GM23338 (cell line): Measurements from ENCODE around the gene LRP1B. TPM values are rescaled to one million over a fixed set of nuclear protein-coding genes. Genes with fewer than 3 reads are reported as not detected.

Experiments
- ATAC-seq: fragments of 200-7000 bp; cut with Tn5 transposase; 3 replicates; pipeline ENCODE4 v1.9.1; 2020
- DNase-seq: peaks from one replicate; pipeline ENCODE4 v3.0.0-alpha.2; 2015; ENCODE audit warnings: low spot score
- H2AFZ ChIP-seq: fragments of 200-600 bp; sonication (generic); 2 replicates; pipeline ENCODE4 v1.8.0; 2016; ENCODE audit warnings: antibody characterized with exemption, mild to moderate bottlenecking, moderate library complexity
- H3F3A ChIP-seq: fragments of 200-600 bp; sonication (generic); replicated peaks from 2 replicates; pipeline ENCODE4 v1.8.0; 2017; ENCODE audit warnings: antibody characterized with exemption, mixed run types, low read depth
- H3K27ac ChIP-seq: fragments of 200-600 bp; sonication (generic); 2 replicates; pipeline ENCODE4 v1.6.1; 2016; ENCODE audit warnings: low read depth
- H3K27me3 ChIP-seq: fragments of 200-600 bp; sonication (generic); 2 replicates; pipeline ENCODE4 v1.8.0; 2016; ENCODE audit warnings: mild to moderate bottlenecking, mixed run types, moderate library complexity; ENCODE audit not compliant: insufficient read depth
- H3K36me3 ChIP-seq: fragments of 200-600 bp; sonication (generic); 2 replicates; pipeline ENCODE4 v1.8.0; 2016; ENCODE audit warnings: mild to moderate bottlenecking; ENCODE audit not compliant: insufficient read depth
- H3K4me1 ChIP-seq: fragments of 200-600 bp; sonication (generic); 2 replicates; pipeline ENCODE4 v1.8.0; 2016; ENCODE audit warnings: mild to moderate bottlenecking, moderate library complexity; ENCODE audit not compliant: insufficient read depth
- H3K4me2 ChIP-seq: fragments of 200-600 bp; sonication (generic); 2 replicates; pipeline ENCODE4 v1.7.1; 2017; ENCODE audit warnings: mixed run types
- H3K4me3 ChIP-seq: fragments of 200-600 bp; sonication (generic); 2 replicates; pipeline ENCODE4 v1.6.1; 2016; ENCODE audit warnings: mixed run types
- H3K79me2 ChIP-seq: fragments of 200-600 bp; sonication (generic); replicated peaks from 2 replicates; pipeline ENCODE4 v1.8.0; 2017; ENCODE audit warnings: mild to moderate bottlenecking; ENCODE audit not compliant: insufficient read depth
- H3K9me2 ChIP-seq: fragments of 200-600 bp; sonication (generic); 2 replicates; pipeline ENCODE4 v1.8.0; 2017; ENCODE audit not compliant: insufficient read depth
- H4K20me1 ChIP-seq: fragments of 200-600 bp; sonication (generic); replicated peaks from 2 replicates; pipeline ENCODE4 v1.8.0; 2017; ENCODE audit warnings: mild to moderate bottlenecking; ENCODE audit not compliant: insufficient read depth
- H3K27ac Mint-ChIP-seq: 2 replicates; pipeline ENCODE4 v1.8.0; 2020; ENCODE audit warnings: inconsistent platforms, mild to moderate bottlenecking, moderate library complexity, mixed read lengths
- H3K27me3 Mint-ChIP-seq: 3 replicates; pipeline ENCODE4 v1.8.0; 2022; ENCODE audit warnings: low read depth, mild to moderate bottlenecking, moderate library complexity, mixed read lengths, inconsistent platforms; ENCODE audit not compliant: insufficient read depth, poor library complexity
- H3K36me3 Mint-ChIP-seq: 3 replicates; pipeline ENCODE4 v1.8.0; 2021; ENCODE audit warnings: low read depth, mild to moderate bottlenecking, inconsistent platforms, moderate library complexity, mixed read lengths
- H3K4me1 Mint-ChIP-seq: 3 replicates; pipeline ENCODE4 v1.8.0; 2020; ENCODE audit warnings: mild to moderate bottlenecking, inconsistent platforms, mixed read lengths
- H3K4me3 Mint-ChIP-seq: 3 replicates; pipeline ENCODE4 v1.8.0; 2021; ENCODE audit warnings: moderate library complexity, mild to moderate bottlenecking, inconsistent platforms, mixed read lengths
- H3K9me3 Mint-ChIP-seq: 3 replicates; pipeline ENCODE4 v1.8.0; 2020; ENCODE audit warnings: moderate library complexity, mild to moderate bottlenecking, inconsistent platforms, mixed read lengths
- CTCF ChIP-seq, 2 experiments: fragments of 200-600 bp in 1 of 2; sonication (generic) in 1 of 2; conservative IDR thresholded peaks; 2 replicates each; pipeline versions ENCODE4 v1.5.1 to v1.6.1; 2016 to 2017; ENCODE audit warnings: antibody characterized with exemption in 2 of 2, low read depth in 2 of 2, mild to moderate bottlenecking in 2 of 2, moderate library complexity in 1 of 2
- ETS1 ChIP-seq: IDR thresholded peaks from 2 replicates; pipeline ENCODE4 v1.6.1; 2016; ENCODE audit warnings: antibody characterized with exemption
- EZH2 ChIP-seq: fragments of 200-600 bp; sonication (generic); IDR thresholded peaks from one replicate; pipeline ENCODE4 v1.8.0; 2017; ENCODE audit warnings: antibody characterized with exemption, mild to moderate bottlenecking, low read depth; ENCODE audit not compliant: unreplicated experiment
- EZH2phosphoT487 ChIP-seq: fragments of 200-600 bp; sonication (generic); IDR thresholded peaks from one replicate; pipeline ENCODE4 v1.8.1; 2018; ENCODE audit warnings: antibody characterized with exemption; ENCODE audit not compliant: unreplicated experiment
- JUNB ChIP-seq: IDR thresholded peaks from one replicate; pipeline ENCODE4 v1.6.1; 2016; ENCODE audit warnings: antibody characterized with exemption; ENCODE audit not compliant: unreplicated experiment
- NANOG ChIP-seq: IDR thresholded peaks from 2 replicates; pipeline ENCODE4 v1.6.1; 2016; ENCODE audit warnings: antibody characterized with exemption, borderline replicate concordance
- POLR2AphosphoS5 ChIP-seq: IDR thresholded peaks from 2 replicates; pipeline ENCODE4 v1.6.1; 2016; ENCODE audit warnings: antibody characterized with exemption, low read depth
- REST ChIP-seq: IDR thresholded peaks from one replicate; pipeline ENCODE4 v1.6.1; 2018; ENCODE audit warnings: antibody characterized with exemption; ENCODE audit not compliant: unreplicated experiment
- STAT1 ChIP-seq: IDR thresholded peaks from one replicate; pipeline ENCODE4 v1.6.1; 2016; ENCODE audit warnings: antibody characterized with exemption; ENCODE audit not compliant: unreplicated experiment
- ZNF331 ChIP-seq: fragments of 250-450 bp; sonication (Bioruptor Pico); IDR thresholded peaks from 2 replicates; pipeline ENCODE4 v1.5.0; 2020; ENCODE audit warnings: low read depth, mild to moderate bottlenecking, moderate library complexity
- ZNF462 ChIP-seq: fragments of 250-450 bp; sonication (Bioruptor Pico); IDR thresholded peaks from 2 replicates; pipeline ENCODE4 v1.5.0; 2020; ENCODE audit warnings: mild to moderate bottlenecking, moderate library complexity
- polyA plus RNA-seq: library from polyadenylated mRNA; unstranded; fragments of >200 nt; fragmentation: Nextera tagmentation; extraction: Ambion mirVana; gene quantifications from 2 replicates; pipeline ENCODE4 v1.2.1, GENCODE V29; 2016
- total RNA-seq: library from RNA; depleted of rRNA; stranded (reverse); fragments of >200 nt; shearing (Covaris generic); gene quantifications from 2 replicates; pipeline ENCODE4 v1.2.3, GENCODE V29; 2014

LRP1B gene
- total and polyA plus RNA-seq, 2 experiments from 2014 or later: 0.15 to 0.97 TPM

- TF ChIP-seq ZNF331: no peak
- no peak for TF ChIP-seq STAT1
- TF ChIP-seq EZH2phosphoT487: no peak
- TF ChIP-seq ZNF462: no peak
Observed at GRCh38 chr2:140509765-140510164, 1621.1 kb downstream of the LRP1B start (continued).

- no peak overlapping the region for H2AFZ ChIP-seq
- H3F3A ChIP-seq: no peaks in the 10 kb centered on the region
- H3K4me1 Mint-ChIP-seq: peaks cover 2% of the 10 kb centered on the region; the same call in 1 of the 3 replicates
- no peak overlapping the region for H3K27ac ChIP-seq
- TF ChIP-seq EZH2 (no peak), ETS1 (no peak), JUNB (no peak), CTCF (conservative IDR thresholded peaks at IDR 0.05; ENCODE audit: low read depth in 2 of 2) (no peak), NANOG (no peak), REST (no peak), EZH2phosphoT487 (no peak), POLR2AphosphoS5 (no peak)
- H3K4me2 ChIP-seq: no peak overlapping the region
- DNase-seq (no peak), ATAC-seq (no peak)
- H3K36me3 Mint-ChIP-seq: no peaks in the 10 kb centered on the region
- H3K36me3 ChIP-seq: no peaks in the 10 kb centered on the region
- H3K27me3 Mint-ChIP-seq: no peaks in the 10 kb centered on the region
- no peaks in the 10 kb centered on the region for H3K79me2 ChIP-seq
- no peaks in the 10 kb centered on the region for H4K20me1 ChIP-seq
- no peaks in the 10 kb centered on the region for H3K9me3 Mint-ChIP-seq
- no peak overlapping the region for H3K4me3 ChIP-seq
- no peaks in the 10 kb centered on the region for H3K27me3 ChIP-seq
- H3K9me2 ChIP-seq: no peaks in the 10 kb centered on the region
- no peak overlapping the region for H3K4me3 Mint-ChIP-seq
- H3K4me1 ChIP-seq: no peaks in the 10 kb centered on the region
- no peak overlapping the region for H3K27ac Mint-ChIP-seq
Observed at GRCh38 chr2:140508756-140509155, 1622.1 kb downstream of the LRP1B start.
